Smooth muscle cell (in vitro differentiated cells): ENCODE measurements around the gene TMEM63B. TPM values are rescaled to one million over a fixed set of nuclear protein-coding genes. Genes with fewer than 3 reads are reported as not detected.

ENCODE experiments used
- DNase-seq: peaks from one replicate; lab custom pipeline; 2025; ENCODE audit not compliant: unreplicated experiment; lab: John Stamatoyannopoulos, UW
- H2AFZ ChIP-seq: fragments of 200-600 bp; sonication (generic); 2 replicates; pipeline ENCODE4 v1.6.0; 2016; ENCODE audit warnings: antibody characterized with exemption, low read depth, mild to moderate bottlenecking
- H3F3A ChIP-seq: fragments of 200-600 bp; sonication (generic); 2 replicates; pipeline ENCODE4 v1.6.0; 2017; ENCODE audit warnings: antibody characterized with exemption, low read depth
- H3K27ac ChIP-seq: fragments of 200-600 bp; sonication (generic); 2 replicates; pipeline ENCODE4 v1.5.1; 2016; ENCODE audit warnings: low read depth, mild to moderate bottlenecking
- H3K27me3 ChIP-seq: fragments of 200-600 bp; sonication (generic); 2 replicates; pipeline ENCODE4 v1.6.1; 2016; ENCODE audit warnings: low read depth, mild to moderate bottlenecking
- H3K36me3 ChIP-seq: fragments of 200-600 bp; sonication (generic); 2 replicates; pipeline ENCODE4 v1.5.1; 2016; ENCODE audit warnings: low read depth
- H3K4me1 ChIP-seq: fragments of 200-600 bp; sonication (generic); 2 replicates; pipeline ENCODE4 v1.5.1; 2016; ENCODE audit warnings: low read depth
- H3K4me2 ChIP-seq: fragments of 200-600 bp; sonication (generic); 2 replicates; pipeline ENCODE4 v1.6.0; 2016; ENCODE audit warnings: mild to moderate bottlenecking
- H3K4me3 ChIP-seq: fragments of 200-600 bp; sonication (generic); 2 replicates; pipeline ENCODE4 v1.5.1; 2016; ENCODE audit warnings: mild to moderate bottlenecking
- H3K79me2 ChIP-seq: fragments of 200-600 bp; sonication (generic); 2 replicates; pipeline ENCODE4 v1.6.0; 2016; ENCODE audit warnings: low read depth, mild to moderate bottlenecking
- H3K9ac ChIP-seq: fragments of 200-600 bp; sonication (generic); 2 replicates; pipeline ENCODE4 v1.6.0; 2016; ENCODE audit warnings: low read depth
- H3K9me3 ChIP-seq: fragments of 200-600 bp; sonication (generic); replicated peaks from 2 replicates; pipeline ENCODE4 v1.5.1; 2016; ENCODE audit warnings: low read depth
- H4K20me1 ChIP-seq: fragments of 200-600 bp; sonication (generic); 2 replicates; pipeline ENCODE4 v1.6.0; 2016; ENCODE audit warnings: low read depth
- WGBS: methylation state at CpG from one replicate; pipeline ENCODE4 v1.1.7; 2016; ENCODE audit warnings: low lambda C conversion rate; 5-methylcytosine and 5-hydroxymethylcytosine counted together
- polyA plus RNA-seq: library from polyadenylated mRNA; unstranded; fragments of >200 nt; fragmentation: Nextera tagmentation; extraction: Ambion mirVana; gene quantifications from 2 replicates; pipeline ENCODE4 v1.2.1, GENCODE V29; 2016
- total RNA-seq: library from RNA; depleted of rRNA; stranded (reverse); fragments of >200 nt; gene quantifications from 2 replicates; pipeline ENCODE4 v1.2.3, GENCODE V29; 2014
- TF ChIP-seq, protein P1 (sequence below): fragments of 200-600 bp; sonication (generic); IDR thresholded peaks from 2 replicates; pipeline ENCODE4 v1.5.1; 2017; ENCODE audit warnings: borderline replicate concordance, mild to moderate bottlenecking, antibody characterized with exemption; ENCODE audit not compliant: insufficient read depth, poor library complexity, severe bottlenecking

Gene TMEM63B
- total and polyA plus RNA-seq, 2 experiments from 2014 or later: 10.8 to 21.2 TPM

GRCh38 chr6:44132476-44132875 is 5.1 kb downstream of the TMEM63B start:
- H3K4me3 ChIP-seq: no peak overlapping the region
- TF ChIP-seq, protein P1, sequence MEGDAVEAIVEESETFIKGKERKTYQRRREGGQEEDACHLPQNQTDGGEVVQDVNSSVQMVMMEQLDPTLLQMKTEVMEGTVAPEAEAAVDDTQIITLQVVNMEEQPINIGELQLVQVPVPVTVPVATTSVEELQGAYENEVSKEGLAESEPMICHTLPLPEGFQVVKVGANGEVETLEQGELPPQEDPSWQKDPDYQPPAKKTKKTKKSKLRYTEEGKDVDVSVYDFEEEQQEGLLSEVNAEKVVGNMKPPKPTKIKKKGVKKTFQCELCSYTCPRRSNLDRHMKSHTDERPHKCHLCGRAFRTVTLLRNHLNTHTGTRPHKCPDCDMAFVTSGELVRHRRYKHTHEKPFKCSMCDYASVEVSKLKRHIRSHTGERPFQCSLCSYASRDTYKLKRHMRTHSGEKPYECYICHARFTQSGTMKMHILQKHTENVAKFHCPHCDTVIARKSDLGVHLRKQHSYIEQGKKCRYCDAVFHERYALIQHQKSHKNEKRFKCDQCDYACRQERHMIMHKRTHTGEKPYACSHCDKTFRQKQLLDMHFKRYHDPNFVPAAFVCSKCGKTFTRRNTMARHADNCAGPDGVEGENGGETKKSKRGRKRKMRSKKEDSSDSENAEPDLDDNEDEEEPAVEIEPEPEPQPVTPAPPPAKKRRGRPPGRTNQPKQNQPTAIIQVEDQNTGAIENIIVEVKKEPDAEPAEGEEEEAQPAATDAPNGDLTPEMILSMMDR: no peak
- no peaks in the 10 kb centered on the region for H3F3A ChIP-seq
- WGBS: 93% methylated on average over 4 of the region's 4 CpGs
- H3K36me3 ChIP-seq: no peaks in the 10 kb centered on the region
- H3K9ac ChIP-seq: no peak overlapping the region
- peaks cover 34% of the 10 kb centered on the region for H3K79me2 ChIP-seq
- H3K27me3 ChIP-seq: no peaks in the 10 kb centered on the region
- H2AFZ ChIP-seq: no peak overlapping the region
- peaks cover 45% of the 10 kb centered on the region for H4K20me1 ChIP-seq
- no peak overlapping the region for H3K4me2 ChIP-seq
- H3K9me3 ChIP-seq: no peaks in the 10 kb centered on the region
- no peak for DNase-seq
- H3K4me1 ChIP-seq: peaks cover 18% of the 10 kb centered on the region
- H3K27ac ChIP-seq: no peak overlapping the region

GRCh38 chr6:44133003-44133931 is 5.9 kb downstream of the TMEM63B start:
- Histone ChIP-seq H3K4me1 (peaks cover 18% of the 10 kb centered on the region), H3F3A (no peaks in the 10 kb centered on the region), H3K27ac (peak overlapping the region; percentile 1), H3K36me3 (no peaks in the 10 kb centered on the region), H3K4me2 (peak overlapping the region; percentile 76), H3K79me2 (peaks cover 26% of the 10 kb centered on the region), H3K4me3 (peak overlapping the region; percentile 13), H3K9ac (no peak overlapping the region), H2AFZ (no peak overlapping the region), H3K27me3 (no peaks in the 10 kb centered on the region), H3K9me3 (no peaks in the 10 kb centered on the region), H4K20me1 (peaks cover 45% of the 10 kb centered on the region)
- 56% methylated on average over 7 of the region's 9 CpGs for WGBS
- DNase-seq: no peak
- TF ChIP-seq, protein P1: no peak

GRCh38 chr6:44133981-44134711 is 6.8 kb downstream of the TMEM63B start:
- Histone ChIP-seq H3K79me2 (peaks cover 17% of the 10 kb centered on the region), H3K36me3 (no peaks in the 10 kb centered on the region), H3K9ac (no peak overlapping the region), H3F3A (no peaks in the 10 kb centered on the region), H3K27me3 (no peaks in the 10 kb centered on the region), H3K4me1 (peaks cover 21% of the 10 kb centered on the region), H3K9me3 (no peaks in the 10 kb centered on the region), H2AFZ (no peak overlapping the region), H4K20me1 (peaks cover 36% of the 10 kb centered on the region), H3K27ac (no peak overlapping the region), H3K4me3 (peak overlapping the region; percentile 13), H3K4me2 (peak overlapping the region; percentile 76)
- TF ChIP-seq, protein P1: no peak
- 82% methylated on average over 12 of the region's 12 CpGs for WGBS
- no peak for DNase-seq
